ENCODE results near the gene SIPA1L3. TPM values are rescaled to one million over a fixed set of nuclear protein-coding genes. Genes with fewer than 3 reads are reported as not detected.

SIPA1L3 gene
- total RNA-seq, 1 experiment from 2014 or later = 5.3 TPM

DNA sequence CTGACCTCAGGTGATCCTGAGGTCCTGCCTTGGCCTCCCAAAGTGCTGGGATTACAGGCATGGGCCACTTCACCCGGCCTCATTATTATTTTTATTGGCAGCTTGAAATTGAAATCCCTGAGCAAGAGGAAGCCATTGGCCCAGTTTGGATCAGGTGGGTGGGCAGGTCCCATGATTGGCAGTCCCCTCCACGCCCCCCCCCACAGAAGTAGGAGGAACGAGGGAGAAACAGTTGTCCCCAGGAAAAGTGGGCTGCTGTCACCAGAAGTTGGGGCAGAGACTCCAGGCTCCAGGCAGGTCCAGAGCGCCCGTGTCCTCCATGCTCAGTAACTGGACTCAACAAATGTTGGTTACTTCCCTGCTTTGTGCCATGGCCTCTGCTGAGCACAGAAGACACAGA is 70.4 kb downstream of the SIPA1L3 start:
- no peak for DNase-seq (ENCODE audit: low spot score)

DNA sequence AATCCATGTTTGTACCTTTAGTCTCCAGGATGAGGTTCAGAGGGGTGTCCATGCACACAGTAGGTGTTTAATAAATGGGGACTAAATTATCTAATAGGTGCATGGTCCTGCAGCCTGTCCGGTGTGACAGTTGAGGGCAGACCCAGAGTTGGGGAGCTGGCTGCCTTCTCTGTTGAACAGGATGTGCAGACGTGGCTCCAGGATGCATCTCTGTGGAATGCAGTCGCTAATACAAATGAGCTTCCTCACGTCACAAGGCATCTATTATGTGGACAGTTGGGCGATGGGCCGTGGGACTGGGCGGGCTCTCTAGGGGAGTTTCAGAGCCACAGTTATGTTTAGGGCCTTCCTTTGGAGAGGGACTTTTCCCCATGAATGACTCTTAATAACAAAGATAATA is 71.0 kb downstream of the SIPA1L3 start:
- DNase-seq (ENCODE audit: low spot score) = no peak

DNA sequence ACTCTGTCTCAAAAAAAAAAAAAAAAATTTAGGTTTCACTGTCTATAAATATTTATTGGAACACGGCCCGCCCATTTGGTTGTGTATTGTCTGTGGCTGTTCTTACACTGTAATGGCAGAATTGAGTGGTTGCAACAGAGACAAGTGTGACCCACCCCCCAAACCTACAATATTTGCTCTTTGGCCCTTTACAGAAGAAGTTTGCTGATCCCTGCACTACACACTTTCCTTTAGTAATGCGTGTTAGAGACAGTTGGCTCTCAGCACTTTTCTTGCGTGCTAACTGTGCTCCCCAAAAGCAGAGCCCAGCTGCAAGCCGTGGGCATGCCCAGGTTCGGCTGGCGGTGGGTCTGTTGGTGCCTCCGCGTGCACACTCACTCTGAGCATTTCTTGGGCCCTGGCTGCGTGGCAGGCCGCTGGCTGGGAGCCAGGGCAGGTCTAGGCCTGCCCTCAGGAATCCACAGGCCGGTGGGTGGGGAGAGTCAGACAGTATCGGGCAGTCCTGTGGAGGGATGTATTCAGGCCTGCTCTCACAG is 72.6 kb downstream of the SIPA1L3 start:
- no peak for DNase-seq (ENCODE audit: low spot score)

DNA sequence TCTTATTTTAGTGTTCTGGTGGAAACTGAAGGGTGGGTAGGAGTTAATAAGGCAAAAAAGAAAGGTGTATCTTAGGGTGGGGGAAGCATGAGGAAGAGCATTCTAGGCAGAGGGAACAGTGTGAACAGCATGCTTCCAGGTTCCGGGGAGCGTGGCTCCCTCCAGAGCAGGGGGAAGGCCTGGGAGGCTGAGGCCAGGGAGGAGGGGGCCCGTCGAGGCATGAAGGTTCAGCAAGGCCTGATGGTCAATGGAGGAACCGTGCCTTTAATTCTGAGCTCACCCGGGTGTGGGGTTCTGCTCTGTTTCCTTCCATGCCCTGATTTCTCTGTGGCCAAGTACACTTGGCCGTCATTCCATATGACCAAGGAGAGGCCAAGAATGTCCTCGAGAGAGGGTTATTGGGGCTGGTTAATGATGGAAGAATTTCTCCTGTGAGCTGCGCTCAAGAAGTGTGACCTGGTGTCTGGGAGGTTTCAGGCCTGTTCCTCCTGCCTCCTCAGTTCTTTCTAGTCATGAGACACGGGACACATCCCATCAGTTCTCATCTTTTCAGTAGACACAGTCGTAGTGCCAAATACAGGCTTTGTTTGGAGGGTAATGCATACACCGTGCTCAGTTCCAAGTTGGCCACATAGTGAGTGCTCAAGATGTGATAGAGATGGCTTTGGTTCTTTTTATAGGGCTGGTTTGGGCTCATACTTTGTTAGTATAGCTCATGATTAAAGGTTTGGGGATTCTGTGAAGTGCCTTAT is 73.6 kb downstream of the SIPA1L3 start:
- DNase-seq (ENCODE audit: low spot score) = no peak

DNA sequence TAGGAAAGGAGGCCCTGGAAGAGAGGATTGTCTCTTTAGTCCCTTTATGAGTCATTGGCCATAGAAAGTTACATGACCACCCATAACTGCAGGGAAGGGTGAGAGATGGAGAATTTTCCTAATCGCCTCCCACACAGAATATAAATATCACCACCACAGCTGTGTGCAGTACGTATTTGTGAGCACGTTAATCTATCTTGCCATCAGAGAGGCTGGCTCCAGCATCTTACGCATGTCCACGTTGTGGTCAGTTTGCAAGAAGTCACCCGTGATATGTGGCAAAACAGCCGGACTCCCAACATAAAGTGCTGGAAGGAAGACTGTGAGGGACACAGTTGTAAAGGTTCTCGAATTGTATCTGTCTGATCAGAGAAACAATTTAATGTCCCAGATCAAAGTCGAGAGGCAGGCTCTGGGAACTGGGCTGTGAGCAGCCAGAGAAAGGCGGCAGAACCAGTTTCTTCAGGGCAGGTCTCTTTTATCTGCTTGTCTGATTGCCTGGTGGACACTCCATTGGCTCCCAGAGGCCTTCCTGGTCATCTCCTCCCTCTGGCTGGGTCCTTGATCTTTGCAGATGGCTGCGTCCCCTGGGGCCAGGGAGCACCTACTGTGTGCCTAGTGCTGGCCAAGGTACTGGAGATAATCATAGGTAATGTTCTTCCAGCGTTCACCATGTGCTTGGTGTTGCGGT is 74.9 kb downstream of the SIPA1L3 start:
- DNase-seq (ENCODE audit: low spot score) = no peak

DNA sequence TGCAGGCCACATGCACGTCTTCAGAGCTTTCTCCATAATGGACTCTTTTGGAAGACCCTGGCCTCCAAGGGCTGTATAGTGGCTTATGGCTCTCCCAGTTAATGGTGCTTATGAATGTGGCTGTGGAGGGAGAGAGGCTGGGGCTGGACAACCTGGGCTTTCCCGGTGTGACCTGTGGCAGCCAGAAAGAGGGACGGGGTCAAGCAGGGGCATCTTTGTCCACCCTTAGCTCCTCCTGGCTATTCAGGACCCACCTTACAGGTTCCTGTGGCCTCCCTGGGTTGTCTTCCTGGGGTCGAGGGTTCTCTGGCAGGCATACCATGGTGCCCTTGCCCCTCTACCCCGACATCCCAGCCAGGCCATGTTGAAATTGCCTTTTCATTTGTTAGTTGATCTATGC is 75.6 kb downstream of the SIPA1L3 start:
- DNase-seq (ENCODE audit: low spot score) = no peak

DNA sequence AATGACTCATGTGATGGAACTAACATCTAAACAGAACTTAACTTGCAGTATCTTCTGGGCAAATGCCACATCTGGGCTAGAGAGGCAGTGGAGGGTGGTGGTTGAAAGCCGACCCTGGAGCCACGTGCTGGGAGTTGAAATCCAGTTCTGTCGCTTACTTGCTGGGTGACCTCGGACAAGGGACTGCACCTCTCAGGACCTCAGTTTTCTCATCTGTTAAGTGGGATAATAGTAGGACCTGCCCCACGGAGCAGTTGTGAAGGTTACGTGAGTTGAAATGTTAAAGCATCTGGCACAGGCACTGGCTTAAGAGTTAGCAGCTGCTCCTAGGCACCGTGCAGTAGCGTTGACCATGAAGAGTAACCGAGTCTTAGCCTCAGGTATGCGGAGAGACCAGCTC is 76.1 kb downstream of the SIPA1L3 start:
- no peak for DNase-seq (ENCODE audit: low spot score)

DNA sequence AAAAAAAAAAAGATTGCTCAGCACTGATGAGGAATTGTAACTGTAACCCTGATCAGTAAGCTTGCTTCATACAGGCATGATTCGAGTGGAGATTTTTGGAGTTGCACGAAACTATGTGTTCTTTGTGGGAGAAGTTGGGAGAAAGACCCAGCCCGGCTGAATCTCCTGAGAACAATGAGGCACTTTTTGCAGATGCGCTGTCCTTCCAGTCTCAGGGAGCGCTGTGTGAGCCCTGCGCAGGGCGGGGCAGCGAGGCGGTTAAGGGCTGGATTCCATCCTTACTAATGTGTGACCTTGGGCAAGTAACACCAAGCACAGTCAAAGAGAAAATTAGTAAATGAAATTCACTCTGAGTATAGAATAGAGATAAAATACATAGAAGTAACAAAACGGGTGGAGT is 76.9 kb downstream of the SIPA1L3 start:
- no peak for DNase-seq (ENCODE audit: low spot score)

DNA sequence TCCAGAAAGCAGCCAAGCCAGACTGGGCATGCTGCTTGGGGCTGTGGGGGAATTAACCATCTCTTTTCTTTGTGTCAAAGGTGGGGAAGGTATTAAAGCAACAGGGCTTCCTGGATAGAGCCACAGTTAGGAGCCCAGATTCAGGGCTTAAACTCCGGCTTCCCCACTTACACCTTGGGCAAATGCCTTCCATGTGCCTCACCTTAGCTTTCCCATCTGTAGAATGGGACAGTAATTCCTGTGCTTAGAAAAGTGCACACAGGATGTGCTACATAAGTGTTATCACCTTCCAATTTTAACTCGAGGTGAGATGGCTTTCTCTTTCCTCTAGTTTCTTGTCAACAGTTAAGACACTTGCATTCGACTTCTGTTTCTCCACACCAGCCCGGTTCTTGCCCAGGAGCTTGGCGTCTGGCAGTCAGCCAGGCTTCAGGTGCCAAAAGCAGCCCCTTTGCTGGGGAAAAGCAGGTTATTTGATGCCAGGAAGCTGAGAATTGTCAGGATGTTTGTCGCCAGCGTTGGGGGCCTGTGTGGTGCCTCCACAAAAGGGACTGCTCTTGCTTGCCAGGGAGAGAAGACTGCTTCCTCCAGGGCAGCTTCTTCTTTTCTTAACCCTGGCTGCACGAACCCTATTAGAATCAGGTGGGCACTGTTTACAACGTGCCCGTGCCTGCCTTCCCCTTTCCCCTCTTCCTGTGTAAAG is 79.2 kb downstream of the SIPA1L3 start:
- no peak for DNase-seq (ENCODE audit: low spot score)

DNA sequence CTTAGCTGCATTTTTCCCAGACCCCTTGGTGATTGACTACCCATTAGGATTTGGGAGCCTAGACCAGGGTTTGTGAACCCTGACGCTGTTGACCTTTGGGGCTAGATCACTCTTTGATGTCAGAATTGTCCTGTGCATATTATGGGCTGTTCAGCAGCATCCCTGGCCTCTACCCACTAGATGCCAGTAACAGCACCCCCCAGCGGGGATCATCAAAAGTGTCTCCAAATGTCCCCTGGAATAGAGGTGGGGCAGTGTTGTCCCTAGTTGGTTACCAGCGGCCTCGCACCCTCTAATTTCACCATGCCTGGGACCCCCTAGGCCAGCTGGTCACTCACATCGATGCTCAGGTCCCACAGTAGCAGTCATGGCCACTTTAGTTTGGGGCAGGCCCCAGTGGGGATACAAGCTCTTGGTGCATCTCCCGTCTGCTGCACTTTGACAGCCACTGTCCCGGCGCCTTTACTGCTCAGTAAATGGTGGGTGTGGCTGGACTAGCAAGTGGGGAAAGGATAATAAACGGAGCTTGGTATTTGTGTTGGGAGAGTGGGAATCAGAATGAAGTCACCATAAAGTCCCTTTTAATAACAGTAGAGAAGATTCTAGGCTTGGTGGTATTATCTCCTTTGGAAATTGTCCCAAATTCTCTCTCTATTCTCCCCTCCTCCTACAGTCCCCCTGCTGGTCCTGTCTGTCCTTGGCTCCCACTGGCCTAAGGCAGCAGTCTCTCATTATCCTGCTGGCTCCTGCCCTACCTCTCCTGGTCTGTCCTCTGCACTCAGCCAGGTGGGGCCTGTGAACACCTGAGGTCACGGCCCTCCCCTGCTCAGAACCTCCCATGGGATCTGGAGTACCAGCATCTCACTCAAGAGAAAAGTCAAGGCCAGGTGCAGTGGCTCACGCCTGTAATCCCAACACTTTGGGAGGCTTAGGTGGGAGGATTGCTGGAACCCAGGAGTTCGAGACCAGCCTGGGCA is 80.6 kb downstream of the SIPA1L3 start:
- no peak for DNase-seq (ENCODE audit: low spot score)

DNA sequence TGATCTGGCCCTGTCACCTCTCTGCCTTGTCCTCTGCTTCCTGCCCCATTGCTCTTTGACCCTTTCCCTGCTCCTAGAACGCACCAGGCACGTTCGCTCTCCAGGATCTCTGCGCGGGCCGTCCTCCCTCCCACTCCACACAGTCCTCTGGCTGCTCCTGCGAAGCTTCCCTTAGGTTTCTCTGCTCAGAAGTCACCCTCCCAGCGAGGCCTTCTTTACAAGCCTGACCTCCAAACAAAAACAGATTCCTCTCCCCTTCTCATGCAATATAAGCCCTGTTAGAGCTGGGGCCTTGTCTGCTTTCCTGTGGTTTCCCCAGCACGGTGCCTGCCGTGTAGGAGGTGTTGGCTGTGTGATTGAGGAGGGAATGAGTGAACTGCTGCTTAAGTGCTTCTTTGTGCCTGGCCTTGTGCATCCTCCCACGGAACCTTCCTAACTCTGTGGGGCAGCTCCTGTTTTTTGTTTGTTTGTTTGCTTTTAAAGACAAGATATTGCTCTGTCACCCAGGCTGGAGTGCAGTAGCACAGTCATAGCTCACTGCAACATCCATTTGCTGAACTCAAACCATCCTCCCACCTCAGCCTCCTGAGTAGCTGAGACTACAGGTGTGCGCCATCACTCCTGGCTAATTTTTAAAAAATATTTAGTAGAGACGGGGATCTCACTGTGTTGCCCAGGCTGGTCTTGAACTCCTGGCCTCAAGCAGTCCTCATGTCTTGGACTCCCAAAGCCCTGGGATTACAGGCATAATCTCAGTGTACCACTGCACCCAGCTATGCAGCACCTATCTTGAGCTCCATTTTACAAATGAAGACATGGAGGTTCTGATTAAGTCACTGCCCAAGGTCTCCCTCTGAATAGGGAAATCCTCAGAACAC is 82.0 kb downstream of the SIPA1L3 start:
- DNase-seq (ENCODE audit: low spot score) = no peak

DNA sequence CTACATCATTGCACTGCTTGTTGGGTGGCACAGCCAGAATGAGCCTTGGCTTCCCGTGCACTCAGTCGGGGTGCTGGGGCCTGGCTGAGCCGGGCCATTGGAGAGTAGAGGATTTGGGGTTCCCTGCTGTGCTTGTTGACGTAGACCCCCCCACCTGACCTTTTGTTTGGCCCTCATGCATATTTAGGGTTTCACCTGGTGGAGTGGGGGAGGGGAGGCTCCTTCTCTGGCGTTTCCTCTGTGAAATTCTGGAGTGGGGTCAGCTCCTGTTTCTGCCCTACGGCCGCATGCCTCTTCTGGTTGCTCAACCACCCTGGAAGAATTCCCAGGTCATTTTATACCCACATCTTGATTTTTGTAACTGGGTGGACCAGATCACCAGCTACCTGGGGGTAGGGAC is 82.8 kb downstream of the SIPA1L3 start:
- DNase-seq (ENCODE audit: low spot score) = no peak

DNA sequence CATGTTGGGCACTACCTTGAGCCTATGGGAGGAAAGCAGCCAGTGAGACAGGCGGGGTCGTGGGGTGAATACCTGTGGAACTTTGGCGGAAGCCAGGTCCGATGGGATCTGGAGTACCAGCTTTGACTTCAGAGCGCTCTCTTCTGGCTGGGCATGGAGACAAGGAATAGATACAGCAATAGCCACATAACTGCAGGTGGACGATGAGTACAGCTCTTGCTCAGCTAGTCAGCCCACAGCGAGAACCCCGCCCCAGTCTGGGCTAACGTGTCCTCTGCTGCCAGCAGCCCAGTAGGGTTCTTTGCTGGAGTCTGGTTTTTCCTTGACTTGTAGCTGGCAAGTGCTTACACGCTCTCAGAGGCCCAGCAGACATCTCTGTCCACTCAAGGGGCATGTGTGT is 83.4 kb downstream of the SIPA1L3 start:
- no peak for DNase-seq (ENCODE audit: low spot score)

DNA sequence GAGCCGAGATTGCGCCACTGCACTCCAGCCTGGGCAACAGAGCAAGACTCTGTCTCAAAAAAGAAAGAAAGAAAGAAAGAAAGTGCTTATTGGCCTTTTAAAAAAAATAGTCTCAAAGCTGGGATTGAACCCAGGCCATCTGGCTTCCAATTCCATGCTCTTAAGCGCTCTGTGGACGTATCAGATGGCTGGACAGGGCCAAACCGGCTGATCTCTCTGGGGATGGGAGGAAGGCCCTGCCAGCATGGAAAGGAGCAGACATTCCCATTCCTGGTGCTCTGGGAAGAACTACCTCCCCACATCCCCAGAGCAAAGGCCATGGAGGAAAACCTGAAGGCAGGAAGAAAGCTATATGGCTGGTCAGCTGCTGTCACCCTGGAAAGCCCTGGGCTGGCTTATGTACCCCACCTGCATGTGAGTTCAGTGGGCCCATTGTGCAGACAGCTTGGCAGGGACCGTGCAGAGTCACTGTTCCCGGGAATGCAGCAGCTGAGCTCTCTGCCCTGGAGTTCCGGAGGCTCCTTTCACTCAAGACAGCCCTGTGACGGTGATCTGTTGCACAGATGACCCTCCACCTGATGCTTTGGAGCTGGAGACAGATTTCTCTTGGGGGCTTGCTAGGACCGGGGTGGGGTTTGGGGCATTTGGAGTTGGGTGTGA is 84.3 kb downstream of the SIPA1L3 start:
- DNase-seq (ENCODE audit: low spot score) = no peak

DNA sequence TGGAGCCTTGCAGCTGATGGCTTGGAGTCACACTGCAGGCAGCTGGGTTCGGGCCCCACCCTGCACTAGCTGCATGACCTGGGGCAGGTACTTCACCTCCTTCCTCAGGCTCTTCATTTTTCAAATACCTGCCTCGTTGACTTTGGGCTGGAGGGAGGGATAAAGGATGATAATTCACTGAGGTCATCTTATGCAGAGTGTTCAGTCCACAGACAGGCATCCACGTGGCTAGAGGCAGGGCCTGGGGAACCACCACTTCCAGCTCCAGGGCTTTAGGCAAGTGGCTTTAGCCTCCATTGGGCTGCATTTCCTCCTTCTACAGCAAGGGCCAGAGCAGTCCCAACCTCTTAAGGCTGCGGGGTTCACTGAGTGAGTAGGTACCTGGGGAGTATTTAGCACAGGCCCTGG is 84.8 kb downstream of the SIPA1L3 start:
- no peak for DNase-seq (ENCODE audit: low spot score)

DNA sequence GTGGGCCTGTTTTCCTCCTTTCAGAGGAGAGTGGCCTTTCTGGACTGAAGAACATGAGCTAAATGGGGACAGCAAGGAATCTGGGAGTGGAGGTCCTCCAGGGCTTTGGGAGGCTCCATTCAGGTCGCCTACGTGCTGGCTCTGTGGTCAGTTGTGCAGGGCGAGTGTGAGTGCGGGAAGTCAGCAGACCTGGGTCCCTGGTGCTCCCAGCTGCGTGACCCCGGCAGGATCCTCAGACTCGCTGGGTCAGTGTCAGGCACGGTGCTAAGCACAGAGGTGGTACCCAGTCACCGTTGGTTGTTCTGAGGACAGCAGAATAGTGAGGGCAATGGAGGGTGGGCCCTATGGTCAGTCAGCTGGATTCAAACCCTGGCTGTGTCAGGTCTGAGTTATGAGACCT is 85.8 kb downstream of the SIPA1L3 start:
- no peak for DNase-seq (ENCODE audit: low spot score)

DNA sequence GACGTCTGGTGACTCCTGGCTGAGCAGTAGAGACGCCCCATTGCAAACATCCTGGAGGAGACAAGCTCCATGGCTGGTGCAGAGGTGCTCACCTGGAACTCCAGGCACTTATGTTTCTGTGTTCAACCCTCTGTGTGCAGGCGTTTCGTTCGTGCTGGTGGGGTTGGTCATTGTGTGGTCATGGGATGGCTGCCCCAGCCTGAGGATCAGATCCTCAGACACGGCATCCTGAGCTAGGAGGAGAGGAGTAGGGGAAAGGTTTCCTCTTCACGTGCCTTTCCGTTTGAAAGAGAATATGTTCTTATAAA is 87.8 kb downstream of the SIPA1L3 start:
- no peak for DNase-seq (ENCODE audit: low spot score)

DNA sequence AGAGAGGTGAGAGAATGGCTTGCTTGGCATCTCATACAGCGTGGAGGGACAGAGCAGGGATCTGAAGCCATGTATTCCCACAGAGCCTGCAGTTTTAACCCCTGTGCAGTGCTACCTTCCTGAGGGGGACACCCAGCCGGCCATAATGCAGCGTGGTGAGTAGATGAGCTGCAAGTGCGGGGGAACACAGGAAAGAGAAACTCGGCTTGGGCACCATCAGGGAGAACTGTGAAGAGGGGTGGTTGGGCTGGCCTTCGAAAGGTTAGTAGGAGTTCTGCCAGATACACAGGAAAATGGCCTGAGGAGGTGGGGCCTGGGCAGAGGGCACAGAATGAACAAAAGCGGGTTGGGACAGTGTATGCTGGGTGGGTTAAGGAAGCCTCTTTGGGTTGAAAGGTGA is 88.3 kb downstream of the SIPA1L3 start:
- no peak for DNase-seq (ENCODE audit: low spot score)

DNA sequence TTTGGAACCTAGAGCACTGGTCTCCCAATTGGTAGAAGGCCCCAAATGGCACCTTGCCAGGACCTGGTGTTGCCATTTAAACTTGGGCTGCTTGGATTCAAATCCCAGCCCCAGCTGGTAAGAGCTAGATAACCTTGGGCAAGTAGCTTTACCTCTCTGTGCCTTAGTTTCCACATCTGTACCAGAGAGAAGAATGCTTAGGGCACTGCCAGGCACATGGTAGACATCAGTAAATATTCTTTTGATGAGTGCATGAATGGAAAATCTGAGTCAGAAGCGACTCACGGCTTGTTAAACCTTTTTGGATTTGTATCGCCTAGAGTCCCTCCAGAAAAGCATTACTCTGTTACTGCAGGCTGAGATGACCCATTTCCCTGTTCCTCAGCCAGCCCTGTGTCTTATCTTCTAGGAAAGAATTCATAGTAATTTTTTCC is 90.9 kb downstream of the SIPA1L3 start:
- DNase-seq (ENCODE audit: low spot score) = peak; percentile 66

DNA sequence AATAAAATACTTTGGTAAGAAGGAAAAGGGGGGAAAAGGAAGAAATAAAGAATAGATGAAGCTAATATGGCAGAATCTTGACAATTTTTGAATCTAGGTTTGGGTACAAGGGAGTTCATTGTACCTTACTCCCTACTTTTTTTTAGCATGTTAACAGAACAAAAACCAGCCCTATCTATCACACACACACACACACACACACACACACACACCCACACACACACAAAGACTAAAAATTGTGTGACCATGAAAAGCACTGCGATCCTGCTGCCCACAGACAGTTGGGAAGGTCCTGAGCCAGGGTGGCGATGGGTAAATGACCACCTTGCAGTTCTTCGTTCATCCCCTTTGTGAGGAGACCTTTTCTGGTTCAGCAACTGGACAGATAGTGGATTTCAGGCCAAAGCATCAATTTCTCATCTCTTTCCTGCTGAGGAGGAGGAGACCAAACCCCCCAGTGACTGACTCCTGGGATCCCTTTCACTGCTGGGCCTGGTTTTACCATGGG is 91.8 kb downstream of the SIPA1L3 start:
- no peak for DNase-seq (ENCODE audit: low spot score)

Measured in H4 (cell line).